Hindlimb muscle (tissue), 1 donor: ENCODE data around the gene DHCR7. TPM values are rescaled to one million over a fixed set of nuclear protein-coding genes. Genes with fewer than 3 reads are reported as not detected.
A peak's percentile ranks its signal among the peaks of the same experiment; 100 is the strongest.
"Not testable (repeated sequence)": the region's sequence is repeated elsewhere in the genome, so short reads cannot be mapped to it uniquely, and the experiment has no call there.

Experiments used
- DNase-seq: peaks from one replicate; pipeline ENCODE4 v3.0.0-alpha.2; 2013
- polyA plus RNA-seq: library from polyadenylated mRNA; unstranded; fragments of 120-200 nt; gene quantifications from one replicate; pipeline ENCODE4 v1.2.1, GENCODE V29; 2013; ENCODE audit not compliant: insufficient read length

The DHCR7 gene
- polyA plus RNA-seq, 1 donor, result 15.1 TPM

- DNase-seq, result no peak
Observed at GRCh38 chr11:71437399-71437798, 10.8 kb downstream of the DHCR7 start.

GRCh38 chr11:71436861-71437260 lies 11.3 kb downstream of the DHCR7 start:
- DNase-seq, result no peak

DNA sequence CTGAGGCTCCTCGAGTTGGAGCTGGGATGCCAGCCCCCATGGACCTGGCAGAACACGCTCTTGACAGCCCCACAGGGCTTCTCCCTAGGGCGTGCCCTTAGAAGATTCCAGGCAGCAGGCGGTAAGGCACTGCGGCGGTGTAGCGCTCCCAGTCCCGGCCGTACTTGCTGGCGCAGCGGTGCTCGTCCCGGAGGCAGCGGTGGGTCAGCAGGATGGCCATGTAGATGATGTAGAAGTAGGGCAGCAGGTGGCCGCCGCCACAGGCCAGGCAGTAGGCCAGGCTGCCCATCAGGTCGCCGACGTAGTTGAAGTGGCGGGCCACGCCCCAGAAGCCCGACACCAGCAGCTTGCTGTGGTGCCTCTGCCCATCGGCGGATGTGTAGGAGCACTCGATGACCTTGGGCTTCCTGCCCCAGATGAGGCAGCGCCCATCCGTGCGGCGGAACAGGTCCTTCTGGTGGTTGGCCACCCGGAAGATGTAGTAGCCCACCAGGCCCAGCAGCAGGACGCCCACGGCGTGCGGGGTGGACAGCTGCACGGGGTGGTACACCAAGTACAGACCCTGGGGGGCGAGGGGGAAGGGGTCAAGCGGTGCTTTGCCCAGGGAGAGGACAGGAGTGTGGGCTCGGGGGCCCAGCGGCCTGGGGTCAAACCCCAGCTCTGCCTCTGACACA lies 12.8 kb downstream of the DHCR7 start:
- DNase-seq, result no peak

DNA sequence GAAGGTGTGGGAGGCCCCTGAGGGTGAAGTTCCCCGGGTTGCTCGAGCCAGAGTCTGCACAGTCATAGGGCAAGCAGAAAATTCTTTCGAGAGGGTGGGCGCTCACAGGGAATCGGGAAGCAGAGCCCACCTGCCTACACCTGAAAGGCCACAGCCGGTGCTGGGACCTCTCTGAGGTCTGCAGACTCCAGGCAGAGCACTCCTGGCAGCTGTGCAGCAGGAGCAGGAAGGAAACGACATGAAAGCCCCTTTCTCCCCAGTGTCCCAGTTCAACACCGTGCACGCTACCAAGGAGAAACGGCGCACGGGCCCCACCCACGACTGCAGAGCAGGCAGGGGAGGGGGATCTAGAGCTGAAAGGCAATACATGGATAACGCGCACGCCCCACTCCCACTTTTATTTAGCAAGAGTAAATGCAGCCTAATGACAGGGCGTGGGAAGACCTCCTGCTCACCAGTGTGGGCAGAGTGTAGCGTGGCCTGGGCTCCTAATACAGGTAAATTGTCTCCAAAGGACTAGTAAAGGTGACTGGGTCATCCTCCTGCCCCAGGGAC lies 13.5 kb downstream of the DHCR7 start:
- DNase-seq, result no peak

GRCh38 chr11:71433648-71434450 lies 14.3 kb downstream of the DHCR7 start:
- no peak for DNase-seq

- no peak for DNase-seq
Observed at GRCh38 chr11:71432761-71433647, 15.2 kb downstream of the DHCR7 start.

DNA sequence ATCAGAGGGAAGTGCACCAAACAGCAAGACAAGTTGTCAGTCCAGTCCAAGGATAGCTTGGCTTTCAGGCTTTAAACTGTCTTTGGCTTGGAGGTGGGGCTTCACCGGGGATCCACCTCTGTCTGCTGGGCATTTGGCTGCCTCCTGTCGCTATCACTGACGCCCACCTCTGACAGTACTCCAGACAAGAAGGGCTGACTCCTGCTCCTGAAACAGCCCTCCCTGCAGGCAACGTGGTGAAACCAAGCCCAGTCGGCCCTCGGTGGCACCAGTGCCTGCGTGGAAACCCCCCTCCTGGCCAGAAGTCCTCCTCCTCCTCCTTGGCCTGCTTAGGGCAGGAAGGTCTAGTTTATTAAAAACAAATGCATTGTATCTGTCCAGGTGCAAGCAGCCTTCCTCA lies 16.9 kb downstream of the DHCR7 start:
- DNase-seq, result no peak

GRCh38 chr11:71430166-71430565 lies 18.0 kb downstream of the DHCR7 start:
- DNase-seq, result no peak

DNA sequence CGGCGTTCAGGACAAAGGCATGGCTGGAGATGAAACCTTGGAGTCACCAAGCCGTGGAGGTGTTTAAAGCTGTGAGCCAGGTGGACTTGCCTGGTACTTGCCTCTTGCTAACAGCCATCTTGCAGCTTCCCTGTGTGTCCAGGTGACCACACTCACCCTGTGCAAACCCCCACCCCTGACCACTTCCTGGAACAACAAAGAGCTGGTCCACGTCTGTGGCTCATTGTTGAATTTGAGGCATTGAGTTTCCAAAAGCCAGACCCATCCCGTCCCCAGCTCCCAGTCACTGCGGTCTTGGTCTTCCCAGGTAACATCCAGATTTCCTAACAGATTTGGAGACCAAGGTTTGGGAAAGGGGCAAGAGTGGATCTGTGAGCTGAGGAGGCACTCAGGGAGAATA lies 18.5 kb downstream of the DHCR7 start:
- no peak for DNase-seq

DNA sequence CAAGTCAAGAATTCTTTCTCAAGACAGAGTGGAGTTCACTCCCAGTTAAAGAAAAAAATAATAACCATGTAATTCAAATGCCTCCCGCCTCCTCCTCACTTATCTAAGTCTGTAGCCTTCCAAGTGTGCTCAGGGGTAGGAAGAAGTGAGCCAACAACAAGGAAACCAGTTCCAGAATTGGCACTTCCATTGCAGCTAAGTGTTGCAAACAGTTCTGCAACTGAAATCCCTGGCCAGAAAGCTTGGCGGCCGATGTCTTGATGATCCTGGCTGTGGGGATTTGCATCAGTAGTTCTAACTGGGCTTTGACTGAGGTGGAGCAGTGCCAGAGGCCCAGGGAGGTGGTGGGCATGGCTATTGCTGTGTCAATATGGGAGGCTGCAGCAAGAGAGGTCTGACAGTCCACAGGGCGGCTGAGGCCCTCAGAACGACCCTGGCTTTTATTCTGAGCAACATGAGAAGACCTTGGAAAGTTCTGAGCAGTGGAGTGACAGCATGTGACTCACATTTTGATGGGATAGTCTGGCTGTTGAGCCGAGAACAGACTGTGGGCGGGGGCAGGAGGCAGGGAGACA lies 19.2 kb downstream of the DHCR7 start:
- no peak for DNase-seq

DNA sequence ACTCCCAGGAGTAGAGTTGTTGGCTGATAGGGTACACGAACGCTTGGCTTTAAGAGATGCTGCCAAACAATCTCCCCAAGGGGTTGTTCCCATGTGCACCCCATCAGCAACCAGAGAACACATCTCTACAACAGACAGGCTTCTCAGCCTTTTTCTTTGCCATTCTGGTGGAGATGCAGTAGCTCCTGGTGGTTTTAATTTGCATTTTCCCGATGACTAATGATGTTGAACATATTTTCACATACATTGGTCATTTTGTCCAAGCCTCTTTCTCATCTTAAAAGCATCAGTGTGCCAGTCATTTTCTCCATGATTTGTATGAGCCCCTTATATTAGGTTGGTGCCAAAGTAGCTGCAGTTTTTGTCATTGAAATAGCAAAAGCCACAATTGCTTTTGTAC lies 21.8 kb downstream of the DHCR7 start:
- DNase-seq, result no peak

DNA sequence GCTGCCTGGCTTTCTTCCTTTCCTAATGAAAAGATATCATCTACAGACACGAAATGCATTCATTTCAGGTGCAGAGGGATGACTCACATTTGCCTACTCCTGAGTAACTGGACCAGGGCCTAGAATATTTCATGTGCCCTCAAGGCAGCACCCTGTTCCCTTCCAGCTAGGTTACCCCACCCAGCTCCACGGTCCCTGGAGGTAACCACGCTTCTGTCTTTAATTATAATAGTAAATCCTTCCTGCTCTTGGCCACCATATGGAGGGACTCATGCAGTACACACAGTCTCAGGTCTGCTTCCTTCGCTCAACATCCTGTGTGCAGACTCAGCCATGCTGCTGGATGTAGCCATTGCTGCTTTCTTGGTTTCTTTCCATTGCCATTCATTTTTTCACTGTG lies 22.3 kb downstream of the DHCR7 start:
- no peak for DNase-seq

DNA sequence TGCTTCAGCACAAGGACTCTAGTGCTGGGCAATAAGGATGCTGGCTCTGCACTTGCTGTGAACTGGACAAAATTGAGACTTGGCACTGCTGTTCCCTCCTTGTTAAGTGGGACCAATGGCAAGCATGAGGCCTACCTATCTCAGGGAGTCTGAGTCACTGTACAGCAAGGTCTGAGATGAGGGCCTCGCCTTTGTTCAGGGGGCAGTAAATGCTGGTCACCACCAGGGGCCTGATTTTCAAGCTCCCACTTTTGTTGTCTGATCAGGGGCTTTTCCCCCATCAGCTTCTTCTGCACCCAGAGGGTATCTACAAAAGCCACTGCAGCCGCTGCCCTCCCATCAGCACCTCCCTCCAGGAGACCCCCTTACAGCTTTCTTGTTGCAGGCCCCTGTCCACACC lies 22.8 kb downstream of the DHCR7 start:
- DNase-seq, result no peak

DNA sequence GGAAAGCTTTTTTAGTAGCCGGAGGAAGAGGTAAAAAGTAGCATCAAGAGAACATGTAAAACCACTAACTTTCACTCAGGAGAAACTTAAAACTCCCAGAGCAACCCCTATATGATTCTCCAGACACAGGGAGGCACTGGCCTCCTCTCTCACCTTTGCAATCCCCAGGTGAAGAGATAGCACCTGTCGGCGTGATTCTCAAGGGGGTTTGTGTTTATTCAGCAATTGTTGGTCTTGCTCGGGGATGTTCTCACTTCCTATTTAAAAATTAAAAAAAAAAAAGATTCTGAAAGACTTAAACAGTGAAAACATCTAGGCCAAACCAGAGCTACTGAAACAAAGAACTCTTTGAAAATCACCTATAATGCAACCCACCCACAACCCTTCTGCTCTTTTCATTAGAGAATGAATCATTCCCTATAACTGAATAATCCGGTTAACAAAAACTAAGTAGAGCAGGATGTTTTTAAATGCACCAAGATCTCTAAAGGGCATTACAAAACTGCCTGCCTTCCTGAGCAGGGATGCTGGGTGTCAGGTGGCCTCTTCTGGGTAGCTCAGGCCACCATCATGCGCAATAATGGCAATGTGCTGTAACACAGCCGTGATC lies 24.9 kb downstream of the DHCR7 start:
- DNase-seq, result no peak

DNA sequence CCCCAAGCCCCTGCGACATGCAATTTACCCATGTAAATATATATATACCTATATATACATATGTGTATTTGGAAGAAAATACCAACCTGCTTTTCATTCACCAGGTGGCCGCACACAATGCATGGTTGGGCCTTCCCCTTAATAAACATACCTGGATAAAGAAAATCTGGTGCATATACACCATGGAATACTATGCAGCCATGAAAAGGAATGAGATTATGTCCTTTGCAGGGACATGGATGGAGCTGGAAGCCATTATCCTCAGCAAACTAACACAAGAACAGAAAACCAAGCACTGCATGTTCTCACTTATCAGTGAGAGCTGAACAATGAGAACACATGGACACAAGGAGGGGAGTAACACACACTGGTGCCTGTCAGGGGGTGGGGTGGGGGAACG lies 25.9 kb downstream of the DHCR7 start:
- DNase-seq, result not testable (repeated sequence)

GRCh38 chr11:71421392-71421950 lies 26.7 kb downstream of the DHCR7 start:
- DNase-seq, result no peak

DNA sequence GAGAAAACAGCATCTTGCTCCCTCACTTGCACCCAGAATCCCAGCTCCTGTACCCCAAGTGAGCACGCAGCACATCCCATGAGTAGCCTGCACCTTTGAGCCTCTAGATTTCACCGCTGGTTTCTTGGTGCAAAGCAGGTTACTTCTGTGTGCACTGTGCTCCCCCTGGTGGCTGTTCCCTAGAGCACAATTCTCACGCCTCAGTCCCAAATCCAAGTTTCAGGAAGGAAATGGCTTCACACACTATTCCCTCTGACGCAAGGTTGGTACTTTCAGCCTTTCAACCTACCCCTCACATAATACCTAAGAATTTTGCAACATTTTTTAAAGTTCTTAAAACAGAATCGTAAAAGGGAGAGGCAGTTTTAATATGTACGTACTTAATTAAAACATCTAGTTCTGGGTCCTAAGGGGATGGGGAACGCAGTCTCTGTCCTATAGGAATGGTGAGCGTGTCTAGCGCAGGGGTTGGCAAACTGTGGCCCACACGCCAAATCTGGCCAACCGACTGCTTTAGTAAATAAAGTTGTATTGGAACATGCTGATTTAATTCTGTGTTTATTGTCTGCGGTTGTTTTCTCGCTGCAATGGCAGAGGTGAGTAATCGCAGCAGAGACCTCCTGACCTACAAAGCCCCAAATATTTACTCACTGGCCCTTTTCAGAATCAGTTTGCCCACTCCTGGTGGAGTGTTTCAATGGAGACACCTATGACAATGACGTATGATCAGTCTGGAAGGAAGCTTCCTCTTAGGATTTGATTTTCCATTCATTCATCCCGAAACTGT lies 27.5 kb downstream of the DHCR7 start:
- peak; percentile 19 for DNase-seq

DNA sequence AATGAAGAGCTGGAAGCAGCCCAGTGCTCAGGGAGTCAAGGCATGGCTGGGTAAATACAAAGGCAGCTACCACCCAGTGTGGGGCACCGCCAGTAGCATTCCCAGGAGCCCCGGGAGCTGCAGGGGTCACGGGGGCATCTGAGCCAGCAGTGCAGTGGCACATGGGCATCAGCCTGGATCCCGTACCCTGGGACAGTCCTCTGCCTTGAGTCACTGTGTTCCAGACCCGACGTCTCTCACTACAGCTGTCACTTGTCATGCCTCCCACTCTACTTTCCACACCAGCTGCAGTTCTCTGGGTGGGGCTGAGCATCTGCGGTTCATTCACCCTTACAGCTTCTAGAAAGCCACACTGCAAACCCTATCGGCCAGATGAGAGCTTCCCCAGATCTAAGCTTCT lies 29.6 kb downstream of the DHCR7 start:
- peak; percentile 29 for DNase-seq

DNA sequence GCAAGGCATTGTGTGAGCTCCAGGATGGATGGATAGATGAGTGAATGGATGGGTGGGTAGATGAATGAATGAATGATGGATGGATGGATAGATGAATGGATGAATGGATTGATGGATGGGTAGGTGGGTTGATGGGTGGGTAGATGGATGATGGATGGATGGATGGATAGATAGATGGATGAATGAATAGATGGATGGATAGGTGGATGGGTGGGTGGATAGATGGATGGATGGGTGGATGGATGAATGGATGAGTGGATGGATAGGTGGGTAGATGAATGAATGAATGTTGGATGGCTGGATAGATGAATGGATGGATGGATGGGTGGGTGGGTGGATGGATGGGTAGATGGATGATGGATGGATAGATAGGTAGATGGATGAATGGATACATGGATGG lies 33.5 kb downstream of the DHCR7 start:
- no peak for DNase-seq

GRCh38 chr11:71410363-71410966 lies 37.7 kb downstream of the DHCR7 start:
- DNase-seq, result no peak
